Muscle layer of colon (tissue), 2 donors: Measurements from ENCODE around the gene CENPT.

ENCODE experiments used
- H3K27ac ChIP-seq: one replicate; pipeline ENCODE4 v1.7.0; 2013; ENCODE audit warnings: low read depth, mild to moderate bottlenecking, low read length, moderate library complexity
- H3K27me3 ChIP-seq, 2 donors: one replicate each; pipeline ENCODE4 v1.7.0; 2013; ENCODE audit warnings: low read length in 2 of 2, mild to moderate bottlenecking in 2 of 2; ENCODE audit not compliant: insufficient read depth in 2 of 2, control insufficient read depth in 1 of 2
- H3K36me3 ChIP-seq: one replicate; pipeline ENCODE4 v1.7.0; 2013; ENCODE audit warnings: mild to moderate bottlenecking, low read length; ENCODE audit not compliant: insufficient read depth
- H3K4me1 ChIP-seq: one replicate; pipeline ENCODE4 v1.7.0; 2013; ENCODE audit warnings: mild to moderate bottlenecking, low read length; ENCODE audit not compliant: insufficient read depth
- H3K4me3 ChIP-seq, 2 donors: one replicate each; pipeline ENCODE4 v1.7.0; 2013; ENCODE audit warnings: low read length in 2 of 2, low read depth in 1 of 2, mild to moderate bottlenecking in 1 of 2, moderate library complexity in 1 of 2
- H3K9ac ChIP-seq: one replicate; pipeline ENCODE4 v1.7.0; 2013; ENCODE audit warnings: low read length
- H3K9me3 ChIP-seq: one replicate; pipeline ENCODE4 v1.7.0; 2013; ENCODE audit warnings: mild to moderate bottlenecking, low read length
- donor health status: abdominal sarcoma.
- donor health status: Adenocarcinoma of cecum.

Gene CENPT

GRCh38 chr16:67780847-67781564 is 66.5 kb downstream of the CENPT start:
- Histone ChIP-seq H3K27ac (no peak overlapping the region), H3K4me3 (no peak overlapping the region), H3K27me3 (no peaks in the 10 kb centered on the region), H3K9ac (no peak overlapping the region), H3K9me3 (no peaks in the 10 kb centered on the region), H3K4me1 (no peaks in the 10 kb centered on the region), H3K36me3 (no peaks in the 10 kb centered on the region)

- Histone ChIP-seq H3K36me3 (no peaks in the 10 kb centered on the region), H3K27ac (no peak overlapping the region), H3K4me1 (peaks cover 1% of the 10 kb centered on the region), H3K9ac (no peak overlapping the region), H3K4me3 (no peak overlapping the region), H3K27me3 (no peaks in the 10 kb centered on the region), H3K9me3 (no peaks in the 10 kb centered on the region)
Measured at GRCh38 chr16:67779256-67780014, 68.1 kb downstream of the CENPT start.
